22Rv1 (cell line): ENCODE measurements around the gene SYNE2.

Experiments used
- H3K27ac ChIP-seq: fragments of 450-650 bp; 2 replicates; pipeline ENCODE4 v1.5.1; 2017
- CTCF ChIP-seq: fragments of 450-650 bp; IDR thresholded peaks from 2 replicates; pipeline ENCODE4 v1.5.1; 2017; ENCODE audit warnings: mild to moderate bottlenecking
- ZFX ChIP-seq: fragments of 450-650 bp; IDR thresholded peaks from 2 replicates; pipeline ENCODE4 v1.6.1; 2017; ENCODE audit warnings: antibody characterized with exemption, borderline replicate concordance

Gene SYNE2

DNA sequence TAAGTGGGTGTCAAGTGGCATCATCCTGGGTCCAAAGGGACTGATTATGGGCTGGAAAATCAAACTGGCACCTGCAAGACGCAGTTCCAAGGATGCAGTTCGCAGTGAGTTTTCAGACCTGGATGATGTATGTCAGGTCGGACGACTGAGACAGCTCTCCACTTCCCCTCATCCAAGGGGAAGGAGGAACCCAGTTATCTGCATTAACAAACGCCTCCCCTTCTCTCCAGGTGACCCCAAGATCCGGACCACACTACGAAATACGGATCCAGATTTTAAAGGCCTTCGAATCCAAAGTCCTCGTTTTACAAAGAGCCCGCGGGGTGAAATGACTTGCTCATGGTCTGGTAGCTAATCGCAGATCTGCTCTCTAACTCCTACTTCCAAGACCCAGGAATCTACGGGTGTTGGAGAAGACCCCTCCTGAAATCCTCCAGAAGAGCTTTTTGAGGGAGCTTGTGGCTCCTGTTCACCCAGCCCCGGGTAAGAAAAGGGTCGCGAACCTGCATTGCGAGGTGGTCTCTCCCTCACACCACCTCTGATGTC is 460 bp upstream of the SYNE2 start:
- TF ChIP-seq CTCF (no peak), ZFX (no peak)
- H3K27ac ChIP-seq, result peak overlapping the region; percentile 83

- TF ChIP-seq ZFX, result no peak
- no peak for TF ChIP-seq CTCF
- H3K27ac ChIP-seq, result peak overlapping the region; percentile 83
Observed at GRCh38 chr14:63853831-63854293, 1.1 kb downstream of the SYNE2 start.

DNA sequence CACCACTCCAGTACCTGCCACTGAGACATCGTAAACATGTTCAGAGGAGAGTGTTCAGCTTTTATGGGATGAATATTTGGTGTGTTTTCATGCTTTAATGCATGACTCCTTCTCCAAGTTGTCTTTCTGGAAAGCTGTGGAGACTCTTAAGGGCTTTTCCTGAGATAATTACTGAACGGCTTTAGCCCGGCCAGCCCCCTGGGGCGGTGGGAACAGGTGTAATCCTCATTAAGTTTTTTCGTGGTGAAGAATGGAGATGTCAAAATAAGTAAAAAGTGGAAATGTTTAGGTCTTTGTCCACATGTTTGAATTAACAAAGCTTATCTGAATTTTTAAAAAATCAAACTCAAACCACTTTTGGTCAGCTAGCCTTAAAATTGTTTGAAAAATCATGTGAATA is 1.5 kb downstream of the SYNE2 start:
- TF ChIP-seq ZFX (no peak), CTCF (no peak)
- peak overlapping the region; percentile 83 for H3K27ac ChIP-seq

DNA sequence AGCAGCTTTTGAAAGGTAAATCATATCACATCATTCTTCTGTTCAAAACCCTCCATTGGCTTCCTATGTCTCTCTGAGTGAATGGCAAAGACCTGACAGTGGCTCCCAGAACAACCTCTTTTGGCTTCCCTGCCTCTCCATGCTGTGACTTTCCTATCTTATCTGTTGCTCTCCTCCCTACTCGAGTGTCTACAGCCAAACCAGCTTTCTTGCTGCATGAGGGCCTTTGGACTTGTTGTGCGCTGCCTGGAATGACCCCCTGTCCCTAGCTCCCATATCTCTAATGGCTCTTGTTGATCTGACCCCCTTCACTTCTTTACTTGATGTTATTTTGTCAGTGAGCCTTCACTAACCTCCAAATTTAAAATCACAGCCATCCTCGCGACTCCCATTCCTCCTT is 2.5 kb downstream of the SYNE2 start:
- TF ChIP-seq CTCF (no peak), ZFX (no peak)
- H3K27ac ChIP-seq, result no peak overlapping the region

DNA sequence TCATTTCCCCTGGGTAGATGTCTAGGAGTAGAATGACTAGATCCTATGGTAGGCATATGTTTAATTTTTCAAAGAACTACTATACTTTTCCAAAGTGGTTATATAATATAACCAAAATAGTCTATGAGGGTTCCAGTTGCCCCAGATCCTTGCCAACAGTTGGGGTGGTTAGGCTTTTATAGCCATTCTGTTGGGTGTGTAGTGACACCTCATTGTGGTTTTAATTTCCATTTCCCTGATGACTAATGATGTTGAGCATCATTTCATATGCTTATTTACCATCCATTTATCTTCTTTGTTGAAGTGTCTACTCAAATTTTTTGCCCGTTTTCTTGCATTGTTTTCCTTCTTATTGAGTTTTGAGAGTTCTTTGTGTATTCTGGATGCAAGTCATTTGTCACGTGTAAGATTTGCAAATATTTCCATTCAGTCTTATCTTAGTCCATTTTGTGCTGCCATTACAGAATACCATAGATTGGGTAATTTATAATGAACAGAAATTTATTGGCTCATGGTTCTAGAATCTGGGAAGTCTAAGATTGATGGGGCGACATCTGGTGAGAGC is 4.7 kb downstream of the SYNE2 start:
- H3K27ac ChIP-seq, result no peak overlapping the region
- TF ChIP-seq CTCF, result no peak
- no peak for TF ChIP-seq ZFX

GRCh38 chr14:63860146-63860545 is 7.3 kb downstream of the SYNE2 start:
- TF ChIP-seq CTCF, result no peak
- no peak for TF ChIP-seq ZFX
- no peak overlapping the region for H3K27ac ChIP-seq

GRCh38 chr14:63862163-63862562 is 9.4 kb downstream of the SYNE2 start:
- H3K27ac ChIP-seq, result no peak overlapping the region
- TF ChIP-seq CTCF (no peak), ZFX (no peak)
